K562 (cell line): ENCODE results near the gene MLLT3. TPM values are rescaled to one million over a fixed set of nuclear protein-coding genes. Genes with fewer than 3 reads are reported as not detected.

Experiments
- ATAC-seq: fragments of 200-7000 bp; cut with Tn5 transposase; 3 replicates; pipeline ENCODE4 v1.9.1; 2020; ENCODE audit warnings: moderate library complexity
- BruUV-seq: library from RNA; stranded (reverse); fragments of 400-500 nt; replicated peaks from 2 replicates; lab custom pipeline; 2021; lab: Mats Ljungman, UMichigan
- CTCF ChIA-PET: fragments of 300-600 bp; formaldehyde crosslinking; extraction: SDS; loops from one replicate; lab custom pipeline; 2021; ENCODE audit warnings: low intra/inter-chr PET ratio; lab: Yijun Ruan, JAX
- POLR2A ChIA-PET: fragments of 300-600, 350-650 bp; sonication (Branson Sonifier 250); formaldehyde crosslinking; extraction: SDS; loops from one replicate; lab custom pipeline; 2021; ENCODE audit warnings: antibody characterized with exemption, inconsistent platforms; lab: Yijun Ruan, JAX
- DNase-seq, 4 experiments: peaks; one replicate each; pipeline versions ENCODE4 v3.0.0 to v3.0.0-alpha.2; 2011 to 2018; ENCODE audit warnings: low spot score in 3 of 4, mixed read lengths in 3 of 4; ENCODE audit errors: extremely low read depth in 1 of 4
- FAIRE-seq: peaks from 2 replicates; lab custom pipeline; 2011; peaks lifted over from hg19 to GRCh38; lab: Jason Lieb, UNC
- H2AFZ ChIP-seq: 2 replicates; pipeline ENCODE4 v1.6.0; 2011; ENCODE audit warnings: low read depth, low read length, control low read depth, inconsistent platforms
- H3K27ac ChIP-seq: fragments of 200-600 bp; 3 replicates; pipeline ENCODE4 v1.8.0; 2011; ENCODE audit warnings: low read depth, mild to moderate bottlenecking, control low read depth, inconsistent platforms, low read length, moderate library complexity, mixed read lengths; ENCODE audit errors: extremely low read depth
- H3K27me3 ChIP-seq, 2 experiments: fragments of 300-600 bp in 1 of 2; 2 replicates in 1 of 2; 3 replicates in 1 of 2; pipeline versions ENCODE4 v1.6.0 to v1.8.0; 2011; ENCODE audit warnings: inconsistent platforms in 2 of 2, low read length in 2 of 2, mild to moderate bottlenecking in 1 of 2, mixed read lengths in 1 of 2, moderate library complexity in 1 of 2; ENCODE audit not compliant: control insufficient read depth in 2 of 2, insufficient read depth in 2 of 2
- H3K36me3 ChIP-seq: fragments of 300-600 bp; 3 replicates; pipeline ENCODE4 v1.8.0; 2011; ENCODE audit warnings: mild to moderate bottlenecking, low read length, inconsistent platforms; ENCODE audit not compliant: control insufficient read depth, insufficient read depth
- H3K4me1 ChIP-seq, 2 experiments: fragments of 200-600 bp in 1 of 2; replicated peaks in 1 of 2; 2 replicates in 1 of 2; 3 replicates in 1 of 2; pipeline versions ENCODE4 v1.5.1 to v1.8.0; 2011; ENCODE audit warnings: inconsistent platforms in 2 of 2, low read length in 2 of 2, mild to moderate bottlenecking in 1 of 2, mixed read lengths in 1 of 2, moderate library complexity in 1 of 2; ENCODE audit not compliant: control insufficient read depth in 2 of 2, insufficient read depth in 2 of 2
- H3K4me2 ChIP-seq: 2 replicates; pipeline ENCODE4 v1.6.1; 2011; ENCODE audit warnings: low read length, control low read depth, inconsistent platforms, mixed read lengths; ENCODE audit not compliant: insufficient read depth
- H3K4me3 ChIP-seq: fragments of 200-600 bp; sonication (generic), shearing (Covaris generic); 2 replicates; pipeline ENCODE4 v1.5.1; 2016; ENCODE audit warnings: control low read depth, inconsistent platforms
- H3K79me2 ChIP-seq: fragments of 200-600 bp; 3 replicates; pipeline ENCODE4 v1.8.0; 2011; ENCODE audit warnings: low read length, inconsistent platforms; ENCODE audit not compliant: control insufficient read depth, insufficient read depth
- H3K9ac ChIP-seq, 2 experiments: 2 replicates each; pipeline versions ENCODE4 v1.6.0 to v1.6.1; 2011; ENCODE audit warnings: low read depth in 2 of 2, low read length in 2 of 2, control low read depth in 1 of 2, inconsistent platforms in 1 of 2, mild to moderate bottlenecking in 1 of 2, mixed read lengths in 1 of 2; ENCODE audit not compliant: insufficient read depth in 1 of 2
- H3K9me1 ChIP-seq: one replicate; pipeline ENCODE4 v1.6.0; 2011; ENCODE audit warnings: inconsistent platforms, mild to moderate bottlenecking, low read length, moderate library complexity; ENCODE audit not compliant: control insufficient read depth, insufficient read depth
- H3K9me3 ChIP-seq: replicated peaks from 2 replicates; pipeline ENCODE4 v1.5.1; 2011; ENCODE audit warnings: low read depth, low read length, inconsistent platforms; ENCODE audit not compliant: control insufficient read depth, insufficient read depth
- H4K20me1 ChIP-seq: replicated peaks from 2 replicates; pipeline ENCODE4 v1.6.1; 2011; ENCODE audit warnings: low read length, inconsistent platforms, mixed read lengths; ENCODE audit not compliant: control insufficient read depth, insufficient read depth
- BCOR ChIP-seq: fragments of 450-650 bp; IDR thresholded peaks from 2 replicates; pipeline ENCODE4 v1.6.1; 2016
- CBFA2T3 ChIP-seq: fragments of 450-650 bp; IDR thresholded peaks from 2 replicates; pipeline ENCODE4 v1.6.1; 2017
- CEBPB ChIP-seq: fragments of 450-650 bp; IDR thresholded peaks from 2 replicates; pipeline ENCODE4 v1.6.1; 2016; ENCODE audit warnings: missing genetic modification characterization, missing compliant biosample characterization
- CHD7 ChIP-seq: fragments of 200-600 bp; sonication (generic); IDR thresholded peaks from one replicate; pipeline ENCODE4 v1.6.1; 2012; ENCODE audit warnings: mild to moderate bottlenecking, low read depth, low read length, inconsistent platforms
- DEAF1 ChIP-seq: fragments of 450-650 bp; formaldehyde crosslinking; IDR thresholded peaks from 2 replicates; pipeline ENCODE4 v1.4.0; 2020; ENCODE audit warnings: mild to moderate bottlenecking, moderate library complexity
- FOXJ2 ChIP-seq: fragments of 200-800 bp; sonication (Bioruptor generic); IDR thresholded peaks from 2 replicates; pipeline ENCODE4 v1.6.1; 2016; ENCODE audit warnings: missing genetic modification characterization, missing compliant biosample characterization
- GTF2E2 ChIP-seq: fragments of 200-800 bp; sonication (Bioruptor generic); IDR thresholded peaks from 2 replicates; pipeline ENCODE4 v1.6.1; 2016; ENCODE audit warnings: missing genetic modification characterization, missing compliant biosample characterization
- JUN ChIP-seq, 2 experiments: sonication (generic) in 1 of 2; formaldehyde crosslinking in 1 of 2; IDR thresholded peaks; 2 replicates each; pipeline versions ENCODE4 v1.6.1 to v1.8.0; 2012 to 2022; ENCODE audit warnings: borderline replicate concordance in 2 of 2, mild to moderate bottlenecking in 2 of 2, improper control_type of control experiment in 1 of 2, low read depth in 1 of 2, low read length in 1 of 2, missing genetic modification reagents in 1 of 2
- KLF1 ChIP-seq: fragments of 450-650 bp; IDR thresholded peaks from 2 replicates; pipeline ENCODE4 v1.6.1; 2016; ENCODE audit warnings: missing genetic modification characterization, missing compliant biosample characterization
- MAFF ChIP-seq: IDR thresholded peaks from 2 replicates; pipeline ENCODE4 v1.6.1; 2012; ENCODE audit warnings: low read length, improper control_type of control experiment
- SRSF9 ChIP-seq: fragments of 200-400 bp; formaldehyde crosslinking; IDR thresholded peaks from 2 replicates; pipeline ENCODE4 v1.6.1; 2017; ENCODE audit warnings: low read depth, low read length, borderline replicate concordance
- ZSCAN32 ChIP-seq: fragments of 450-650 bp; formaldehyde crosslinking; IDR thresholded peaks from 2 replicates; pipeline ENCODE4 v1.4.0; 2020; ENCODE audit warnings: mild to moderate bottlenecking, moderate library complexity
- WGBS: fragments of 100-300 bp; shearing (Covaris generic); methylation state at CpG from one replicate; pipeline ENCODE4 v1.1.6; 2016; ENCODE audit warnings: low coverage, mixed read lengths; ENCODE audit not compliant: insufficient coverage; ENCODE audit errors: missing lambda C conversion rate; 5-methylcytosine and 5-hydroxymethylcytosine counted together
- in situ Hi-C: fragments of 300-500 bp; cut with MboI; formaldehyde crosslinking; loops from 4 replicates; pipeline ENCODE4 v1.15.0; 2018; ENCODE audit warnings: inconsistent platforms, mixed read lengths
- intact Hi-C: fragments of 100-400 bp; cut with micrococcal nuclease; formaldehyde crosslinking; loops from 2 replicates; pipeline ENCODE4 v1.14.2; 2022
- polyA plus RNA-seq, 8 experiments: library from polyadenylated mRNA; depleted of rRNA in 4 of 8; stranded (reverse) in 5 of 8; unstranded in 3 of 8; fragments of >200 nt; fragmentation: Nextera tagmentation in 2 of 8; fragmentation: Illumina TruSeq in 1 of 8; extraction: Ambion mirVana in 2 of 8; extraction: Trizol in 1 of 8; gene quantifications; 2 replicates each; pipeline versions ENCODE4 v1.2.1 to v1.2.3, GENCODE V29; 2011 to 2014; ENCODE audit warnings: inconsistent platforms in 1 of 8, missing spikeins in 1 of 8
- total RNA-seq, 7 experiments: library from RNA; depleted of rRNA in 6 of 7; stranded (reverse); fragments of >200 nt in 6 of 7; fragmentation: Illumina TruSeq in 2 of 7; extraction: Trizol in 2 of 7; gene quantifications; 2 replicates each; pipeline versions ENCODE4 v1.2.1 to v1.2.3, GENCODE V29; 2011 to 2021; ENCODE audit warnings: low replicate concordance in 1 of 7

MLLT3 gene
- total and polyA plus RNA-seq, 9 of the 15 experiments (the other 6 are each of a cell fraction or from before 2014, with no cell fraction given), result 0.07 to 0.42 (median 0.22) TPM; not detected in 4

- no peak for DNase-seq
- no peaks in the 10 kb centered on the region for H3K79me2 ChIP-seq
- H3K36me3 ChIP-seq, result no peaks in the 10 kb centered on the region
- no peak overlapping the region for H3K27ac ChIP-seq
- intact Hi-C loops (no loop called here), in situ Hi-C loops (no loop called here)
- H3K4me1 ChIP-seq, result no peaks in the 10 kb centered on the region
- H3K9me3 ChIP-seq, result no peaks in the 10 kb centered on the region
- no peak overlapping the region for H2AFZ ChIP-seq
- no peaks in the 10 kb centered on the region for H3K9me1 ChIP-seq
- WGBS, result 0% methylated on average over 3 of the region's 3 CpGs
- no TSS peak for BruUV-seq
- ATAC-seq, result no peak
- H4K20me1 ChIP-seq, result no peaks in the 10 kb centered on the region
- H3K4me3 ChIP-seq, result no peak overlapping the region
- no peak overlapping the region for H3K9ac ChIP-seq
- ChIA-PET CTCF (no interaction called here), POLR2A (no interaction called here)
- H3K27me3 ChIP-seq, result no peaks in the 10 kb centered on the region
- no peak overlapping the region for H3K4me2 ChIP-seq
- no peak for FAIRE-seq
- TF ChIP-seq CEBPB (tag), result no peak
- TF ChIP-seq KLF1, result no peak
- no peak for TF ChIP-seq GTF2E2 (tag)
- no peak for TF ChIP-seq ZSCAN32 (CRISPR knock-in tag)
- TF ChIP-seq CHD7, result no peak
- TF ChIP-seq CBFA2T3, result no peak
- no peak for TF ChIP-seq JUN (IDR thresholded peaks at IDR 0.05; ENCODE audit: borderline replicate concordance, low read depth, low read length)
- no peak for TF ChIP-seq JUN (CRISPR knock-in tag; IDR thresholded peaks at IDR 0.05; ENCODE audit: borderline replicate concordance)
- no peak for TF ChIP-seq FOXJ2 (tag)
- no peak for TF ChIP-seq SRSF9
- no peak for TF ChIP-seq BCOR
- no peak for TF ChIP-seq DEAF1 (CRISPR knock-in tag)
- TF ChIP-seq MAFF, result no peak
Observed at GRCh38 chr9:20599195-20599594, 23.1 kb downstream of the MLLT3 start.
